MM.1S (cell line): ENCODE measurements around the gene GHRL.

ENCODE experiments used
- CTCF ChIP-seq: fragments of 300-600 bp; sonication (generic); IDR thresholded peaks from 2 replicates; pipeline ENCODE4 v1.5.1; 2016; ENCODE audit warnings: antibody characterized with exemption, low read length, mixed read lengths
- EZH2phosphoT487 ChIP-seq: fragments of 300-600 bp; sonication (generic); IDR thresholded peaks from 2 replicates; pipeline ENCODE4 v1.6.1; 2018; ENCODE audit warnings: antibody characterized with exemption, low read length

GRCh38 chr3:10262027-10262426 is 30.7 kb downstream of the GHRL start:
- TF ChIP-seq CTCF (no peak), EZH2phosphoT487 (no peak)
